Kidney (tissue), 14 donors: ENCODE results near the gene HFM1. TPM values are rescaled to one million over a fixed set of nuclear protein-coding genes. Genes with fewer than 3 reads are reported as not detected.

Experiments
- DNase-seq, 5 donors: peaks; one replicate each; pipeline ENCODE4 v3.0.0-alpha.2; 2013 to 2020
- FAIRE-seq: peaks from 2 replicates; lab custom pipeline; 2012; peaks lifted over from hg19 to GRCh38; lab: Jason Lieb, UNC
- H3K27ac ChIP-seq, 2 donors: one replicate each; pipeline ENCODE4 v1.7.0; 2013; ENCODE audit warnings: low read depth in 2 of 2, low read length in 2 of 2, inconsistent platforms in 1 of 2
- H3K27me3 ChIP-seq: one replicate; pipeline ENCODE4 v1.7.1; 2013; ENCODE audit warnings: low read length, inconsistent platforms; ENCODE audit not compliant: control insufficient read depth, insufficient read depth
- H3K36me3 ChIP-seq, 3 donors: one replicate each; pipeline versions ENCODE4 v1.7.0 to v1.7.1; 2013; ENCODE audit warnings: low read length in 3 of 3, control low read depth in 1 of 3, inconsistent platforms in 1 of 3; ENCODE audit not compliant: insufficient read depth in 3 of 3, control insufficient read depth in 2 of 3
- H3K4me1 ChIP-seq, 3 donors: one replicate each; pipeline versions ENCODE4 v1.7.0 to v1.7.1; 2013; ENCODE audit warnings: low read length in 3 of 3, inconsistent platforms in 1 of 3, low read depth in 1 of 3; ENCODE audit not compliant: control insufficient read depth in 2 of 3, insufficient read depth in 2 of 3
- H3K4me3 ChIP-seq, 3 donors: one replicate each; pipeline versions ENCODE4 v1.7.0 to v1.8.1; 2013; ENCODE audit warnings: low read length in 3 of 3, control low read depth in 1 of 3, inconsistent platforms in 1 of 3
- H3K9ac ChIP-seq, 3 donors: one replicate each; pipeline versions ENCODE4 v1.7.0 to v1.7.1; 2013; ENCODE audit warnings: low read length in 3 of 3, control low read depth in 1 of 3, inconsistent platforms in 1 of 3
- H3K9me3 ChIP-seq, 3 donors: one replicate each; pipeline versions ENCODE4 v1.7.0 to v1.7.1; 2013; ENCODE audit warnings: low read length in 3 of 3, control low read depth in 1 of 3, inconsistent platforms in 1 of 3; ENCODE audit not compliant: control insufficient read depth in 2 of 3, insufficient read depth in 1 of 3
- CTCF ChIP-seq: IDR thresholded peaks from 3 replicates; pipeline ENCODE4 v1.5.1; 2012; ENCODE audit warnings: mild to moderate bottlenecking, moderate library complexity, borderline replicate concordance; ENCODE audit not compliant: insufficient read depth; ENCODE audit errors: extremely low read depth
- intact Hi-C: fragments of 100-400 bp; cut with DNase I; formaldehyde crosslinking; loops from one replicate; pipeline ENCODE4 v1.11.1; 2022
- polyA plus RNA-seq: library from polyadenylated mRNA; stranded (reverse); fragments of 350-450 nt; fragmentation: Illumina TruSeq; extraction: RNeasy Lipid Tissue Mini Kit (QIAGEN cat#74804); gene quantifications from one replicate; pipeline ENCODE4 v1.2.3, GENCODE V29; 2014; ENCODE audit warnings: low read depth, low replicate concordance; ENCODE audit not compliant: insufficient read depth
- total RNA-seq: library from RNA; stranded (reverse); fragmentation: NEBNext Ultra II Directional; extraction: Animal tissue kit (Norgen Biotek cat#: 25700); gene quantifications from one replicate; pipeline ENCODE4 v1.2.1, GENCODE V29; 2021
- donor health status: control.
- donor health status: control.
- donor health status: control.
- donor health status: control.
- donor health status: control.
- donor health status: DM: yes; HTN: yes; CAD: no.
- donor health status: Normal renal cell carcinoma (clear cell type).

HFM1 gene
- total and polyA plus RNA-seq, 2 donors from 2014 or later: 1.2 TPM

GRCh38 chr1:91314643-91315042, 90.0 kb downstream of the HFM1 start:
- DNase-seq: no peak
- Histone ChIP-seq H3K9me3 (no peaks in the 10 kb centered on the region), H3K9ac (no peak overlapping the region), H3K4me3 (no peak overlapping the region), H3K27ac (no peak overlapping the region), H3K4me1 (no peaks in the 10 kb centered on the region), H3K36me3 (no peaks in the 10 kb centered on the region), H3K27me3 (no peaks in the 10 kb centered on the region)
- no peak for FAIRE-seq
- no peak for TF ChIP-seq CTCF
- intact Hi-C loops: no loop called here

- Histone ChIP-seq H3K36me3 (no peaks in the 10 kb centered on the region), H3K4me3 (no peak overlapping the region), H3K9ac (no peak overlapping the region), H3K27ac (no peak overlapping the region), H3K27me3 (no peaks in the 10 kb centered on the region), H3K9me3 (peaks cover 0 to 12% (median 0%) of the 10 kb centered on the region in 3 donors), H3K4me1 (no peaks in the 10 kb centered on the region)
- no peak for DNase-seq
- no peak for FAIRE-seq
- intact Hi-C loops: no loop called here
- TF ChIP-seq CTCF: no peak
Measured at GRCh38 chr1:91311672-91312071, 93.0 kb downstream of the HFM1 start.

- H3K27me3 ChIP-seq: no peaks in the 10 kb centered on the region
- intact Hi-C loops: no loop called here
- no peak for TF ChIP-seq CTCF
- H3K9ac ChIP-seq: no peak overlapping the region
- H3K9me3 ChIP-seq: peaks cover 0 to 12% (median 0%) of the 10 kb centered on the region in 3 donors
- no peak for FAIRE-seq
- no peak overlapping the region for H3K27ac ChIP-seq
- no peaks in the 10 kb centered on the region for H3K4me1 ChIP-seq
- H3K36me3 ChIP-seq: no peaks in the 10 kb centered on the region
- no peak overlapping the region for H3K4me3 ChIP-seq
- DNase-seq: no peak
Measured at GRCh38 chr1:91308544-91308943, 96.1 kb downstream of the HFM1 start.

GRCh38 chr1:91307784-91308409, 96.7 kb downstream of the HFM1 start:
- Histone ChIP-seq H3K36me3 (no peaks in the 10 kb centered on the region), H3K4me3 (no peak overlapping the region), H3K27ac (no peak overlapping the region), H3K9me3 (peaks cover 0 to 17% (median 0%) of the 10 kb centered on the region in 3 donors), H3K4me1 (no peaks in the 10 kb centered on the region), H3K9ac (no peak overlapping the region), H3K27me3 (no peaks in the 10 kb centered on the region)
- no peak for FAIRE-seq
- DNase-seq: no peak
- TF ChIP-seq CTCF: no peak
- intact Hi-C loops: no loop called here
